ENCODE results near the gene PYGL. TPM values are rescaled to one million over a fixed set of nuclear protein-coding genes. Genes with fewer than 3 reads are reported as not detected.

PYGL gene
- polyA plus RNA-seq, 1 of the 3 experiments (the other 2 are of a cell fraction) = 60.2 TPM

GRCh38 chr14:50964683-50965390 is 20.6 kb upstream of the PYGL start (continued):
- TF ChIP-seq, protein P1, sequence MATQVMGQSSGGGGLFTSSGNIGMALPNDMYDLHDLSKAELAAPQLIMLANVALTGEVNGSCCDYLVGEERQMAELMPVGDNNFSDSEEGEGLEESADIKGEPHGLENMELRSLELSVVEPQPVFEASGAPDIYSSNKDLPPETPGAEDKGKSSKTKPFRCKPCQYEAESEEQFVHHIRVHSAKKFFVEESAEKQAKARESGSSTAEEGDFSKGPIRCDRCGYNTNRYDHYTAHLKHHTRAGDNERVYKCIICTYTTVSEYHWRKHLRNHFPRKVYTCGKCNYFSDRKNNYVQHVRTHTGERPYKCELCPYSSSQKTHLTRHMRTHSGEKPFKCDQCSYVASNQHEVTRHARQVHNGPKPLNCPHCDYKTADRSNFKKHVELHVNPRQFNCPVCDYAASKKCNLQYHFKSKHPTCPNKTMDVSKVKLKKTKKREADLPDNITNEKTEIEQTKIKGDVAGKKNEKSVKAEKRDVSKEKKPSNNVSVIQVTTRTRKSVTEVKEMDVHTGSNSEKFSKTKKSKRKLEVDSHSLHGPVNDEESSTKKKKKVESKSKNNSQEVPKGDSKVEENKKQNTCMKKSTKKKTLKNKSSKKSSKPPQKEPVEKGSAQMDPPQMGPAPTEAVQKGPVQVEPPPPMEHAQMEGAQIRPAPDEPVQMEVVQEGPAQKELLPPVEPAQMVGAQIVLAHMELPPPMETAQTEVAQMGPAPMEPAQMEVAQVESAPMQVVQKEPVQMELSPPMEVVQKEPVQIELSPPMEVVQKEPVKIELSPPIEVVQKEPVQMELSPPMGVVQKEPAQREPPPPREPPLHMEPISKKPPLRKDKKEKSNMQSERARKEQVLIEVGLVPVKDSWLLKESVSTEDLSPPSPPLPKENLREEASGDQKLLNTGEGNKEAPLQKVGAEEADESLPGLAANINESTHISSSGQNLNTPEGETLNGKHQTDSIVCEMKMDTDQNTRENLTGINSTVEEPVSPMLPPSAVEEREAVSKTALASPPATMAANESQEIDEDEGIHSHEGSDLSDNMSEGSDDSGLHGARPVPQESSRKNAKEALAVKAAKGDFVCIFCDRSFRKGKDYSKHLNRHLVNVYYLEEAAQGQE (IDR thresholded peaks at IDR 0.05; ENCODE audit: low read depth, low read length) = no peak
- TF ChIP-seq MXI1 (IDR thresholded peaks at IDR 0.05; ENCODE audit: low read depth, low read length) = no peak
- TF ChIP-seq EP300 (IDR thresholded peaks at IDR 0.05; ENCODE audit: borderline replicate concordance in 1 of 2, low read depth in 1 of 2, low read length in 1 of 2) = no peak
- TF ChIP-seq MEF2A (IDR thresholded peaks at IDR 0.05; ENCODE audit: borderline replicate concordance, low read depth) = no peak
- TF ChIP-seq SMC3 (IDR thresholded peaks at IDR 0.05; ENCODE audit: low read depth, low read length) = no peak
- peak; percentile 28; the same call in 1 of the 2 replicates for TF ChIP-seq SIN3A (IDR thresholded peaks at IDR 0.05; ENCODE audit: borderline replicate concordance, low read depth, low read length)

DNA sequence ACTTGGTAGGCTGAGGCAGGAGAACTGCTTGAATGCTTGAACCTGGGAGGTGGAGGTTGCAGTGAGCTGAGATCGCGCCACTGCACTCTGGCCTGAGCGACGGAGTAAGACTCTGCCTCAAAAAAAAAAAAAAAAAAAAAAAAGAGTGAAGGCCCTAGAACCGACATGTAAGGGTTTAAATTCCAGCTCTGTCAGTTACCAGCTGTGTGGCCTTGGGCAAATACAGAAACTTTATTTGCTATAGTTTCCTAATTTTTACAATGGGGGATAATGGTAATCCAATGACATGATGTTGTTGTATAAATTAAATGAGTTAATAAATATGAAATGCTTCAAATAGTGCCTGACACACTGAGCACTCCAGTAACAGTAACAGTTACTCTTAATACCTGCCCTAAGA is 19.6 kb upstream of the PYGL start:
- POLR2A ChIA-PET = no interaction called here
- Histone ChIP-seq H3F3A (replicated peaks; ENCODE audit: insufficient read depth) (peaks cover 59% of the 10 kb centered on the region), H3K79me2 (ENCODE audit: insufficient read depth) (no peaks in the 10 kb centered on the region; the same call in 1 of the 2 replicates), H3K4me3 (ENCODE audit: low read depth in 2 of 2, low read length in 1 of 2) (no peak overlapping the region), H2AFZ (ENCODE audit: low read depth) (no peak overlapping the region), H3K27me3 (ENCODE audit: insufficient read depth) (no peaks in the 10 kb centered on the region), H3K27ac (ENCODE audit: low read depth in 2 of 2, low read length in 1 of 2) (peak overlapping the region; percentile 61 to 80; a peak in 3 of 4 replicates), H3K9me3 (no peaks in the 10 kb centered on the region), H3K9me2 (no peaks in the 10 kb centered on the region), H3K4me2 (peak overlapping the region; percentile 47; the same call in 1 of the 2 replicates), H3K36me3 (replicated peaks in 1 of 2; ENCODE audit: control insufficient read depth in 1 of 2, insufficient read depth in 2 of 2, low read length in 1 of 2) (no peaks in the 10 kb centered on the region), H4K20me1 (ENCODE audit: insufficient read depth) (no peaks in the 10 kb centered on the region), H3K4me1 (ENCODE audit: control insufficient read depth in 1 of 2, insufficient read depth in 2 of 2, low read depth in 1 of 2, low read length in 1 of 2) (peaks cover 12 to 44% of the 10 kb centered on the region in 2 experiments), H3K9ac (peak overlapping the region; percentile 4; the same call in 1 of the 2 replicates)
- CTCF ChIA-PET = interaction anchor here (1.2 to 1.8 kb wide), 4 partner anchors 9 to 192 kb away, joined by 3 to 7 read pairs (median 4); no protein-coding TSS in a partner anchor
- no peak for DNase-seq
- no peak for TF ChIP-seq GABPA (IDR thresholded peaks at IDR 0.05; ENCODE audit: low read depth)
- TF ChIP-seq, protein P1 (IDR thresholded peaks at IDR 0.05; ENCODE audit: low read depth, low read length) = no peak
- TF ChIP-seq NFIC (IDR thresholded peaks at IDR 0.05; ENCODE audit: borderline replicate concordance) = no peak
- TF ChIP-seq, protein P2, sequence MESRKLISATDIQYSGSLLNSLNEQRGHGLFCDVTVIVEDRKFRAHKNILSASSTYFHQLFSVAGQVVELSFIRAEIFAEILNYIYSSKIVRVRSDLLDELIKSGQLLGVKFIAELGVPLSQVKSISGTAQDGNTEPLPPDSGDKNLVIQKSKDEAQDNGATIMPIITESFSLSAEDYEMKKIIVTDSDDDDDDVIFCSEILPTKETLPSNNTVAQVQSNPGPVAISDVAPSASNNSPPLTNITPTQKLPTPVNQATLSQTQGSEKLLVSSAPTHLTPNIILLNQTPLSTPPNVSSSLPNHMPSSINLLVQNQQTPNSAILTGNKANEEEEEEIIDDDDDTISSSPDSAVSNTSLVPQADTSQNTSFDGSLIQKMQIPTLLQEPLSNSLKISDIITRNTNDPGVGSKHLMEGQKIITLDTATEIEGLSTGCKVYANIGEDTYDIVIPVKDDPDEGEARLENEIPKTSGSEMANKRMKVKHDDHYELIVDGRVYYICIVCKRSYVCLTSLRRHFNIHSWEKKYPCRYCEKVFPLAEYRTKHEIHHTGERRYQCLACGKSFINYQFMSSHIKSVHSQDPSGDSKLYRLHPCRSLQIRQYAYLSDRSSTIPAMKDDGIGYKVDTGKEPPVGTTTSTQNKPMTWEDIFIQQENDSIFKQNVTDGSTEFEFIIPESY (IDR thresholded peaks at IDR 0.05; ENCODE audit: borderline replicate concordance, low read depth) = no peak
- no peak for TF ChIP-seq IRF3 (IDR thresholded peaks at IDR 0.05; ENCODE audit: low read depth, low read length)
- no peak for TF ChIP-seq ELF1 (IDR thresholded peaks at IDR 0.05)
- TF ChIP-seq SIN3A (IDR thresholded peaks at IDR 0.05; ENCODE audit: borderline replicate concordance, low read depth, low read length) = no peak
- TF ChIP-seq MXI1 (IDR thresholded peaks at IDR 0.05; ENCODE audit: low read depth, low read length) = no peak
- TF ChIP-seq MEF2A (IDR thresholded peaks at IDR 0.05; ENCODE audit: borderline replicate concordance, low read depth) = no peak
- no peak for TF ChIP-seq NRF1 (IDR thresholded peaks at IDR 0.05; ENCODE audit: low read depth, low read length)
- TF ChIP-seq RFX5 (IDR thresholded peaks at IDR 0.05; ENCODE audit: low read length) = no peak
- TF ChIP-seq, protein P3, sequence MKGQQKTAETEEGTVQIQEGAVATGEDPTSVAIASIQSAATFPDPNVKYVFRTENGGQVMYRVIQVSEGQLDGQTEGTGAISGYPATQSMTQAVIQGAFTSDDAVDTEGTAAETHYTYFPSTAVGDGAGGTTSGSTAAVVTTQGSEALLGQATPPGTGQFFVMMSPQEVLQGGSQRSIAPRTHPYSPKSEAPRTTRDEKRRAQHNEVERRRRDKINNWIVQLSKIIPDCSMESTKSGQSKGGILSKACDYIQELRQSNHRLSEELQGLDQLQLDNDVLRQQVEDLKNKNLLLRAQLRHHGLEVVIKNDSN (IDR thresholded peaks at IDR 0.05; ENCODE audit: borderline replicate concordance, low read depth) = no peak
- WGBS (ENCODE audit: low lambda C conversion rate) = 99% methylated on average over 5 of the region's 5 CpGs

Data from SK-N-SH (cell line).